GM12878 (cell line): ENCODE measurements around the gene IL17RE. TPM values are rescaled to one million over a fixed set of nuclear protein-coding genes. Genes with fewer than 3 reads are reported as not detected.

Experiments used
- ATAC-seq: fragments of 200-7000 bp; cut with Tn5 transposase; 3 replicates; pipeline ENCODE4 v1.9.1; 2020; ENCODE audit warnings: mild to moderate bottlenecking, moderate library complexity
- BruUV-seq: library from RNA; stranded (reverse); fragments of 400-500 nt; replicated peaks from 2 replicates; lab custom pipeline; 2021; lab: Mats Ljungman, UMichigan
- CTCF ChIA-PET: fragments of 300-600 bp; sonication (Branson Sonifier 250); formaldehyde crosslinking; extraction: SDS; loops from one replicate; lab custom pipeline; 2021; ENCODE audit warnings: inconsistent platforms; lab: Yijun Ruan, JAX
- POLR2A ChIA-PET: fragments of 350-600 bp; formaldehyde crosslinking; extraction: SDS; loops from one replicate; lab custom pipeline; 2021; ENCODE audit warnings: inconsistent platforms; lab: Charles Lee
- RAD21 ChIA-PET: fragments of 300-600 bp; sonication (Branson Sonifier 250); formaldehyde crosslinking; loops from one replicate; lab custom pipeline; 2023; ENCODE audit warnings: antibody characterized with exemption; ENCODE audit not compliant: unreplicated experiment; lab: Charles Lee
- SMC1A ChIA-PET: fragments of 300-600 bp; sonication (Branson Sonifier 250); formaldehyde crosslinking; loops from one replicate; lab custom pipeline; 2023; ENCODE audit not compliant: unreplicated experiment, uncharacterized antibody; lab: Charles Lee
- DNase-seq: peaks from one replicate; pipeline ENCODE4 v3.0.0-alpha.2; 2011; ENCODE audit warnings: low read depth, low spot score
- FAIRE-seq: peaks from 3 replicates; lab custom pipeline; 2011; peaks lifted over from hg19 to GRCh38; lab: Jason Lieb, UNC
- H2AFZ ChIP-seq: 2 replicates; pipeline ENCODE4 v1.6.0; 2011; ENCODE audit warnings: low read depth, low read length, control low read depth; ENCODE audit not compliant: control insufficient read depth
- H3K27ac ChIP-seq: 2 replicates; pipeline ENCODE4 v1.5.1; 2011; ENCODE audit warnings: control low read depth; ENCODE audit not compliant: control insufficient read depth, insufficient read depth
- H3K27me3 ChIP-seq, 2 experiments: replicated peaks in 1 of 2; 2 replicates each; pipeline versions ENCODE4 v1.6.0 to v1.6.1; 2011; ENCODE audit warnings: low read length in 1 of 2; ENCODE audit not compliant: control insufficient read depth in 2 of 2, insufficient read depth in 2 of 2
- H3K36me3 ChIP-seq, 2 experiments: 2 replicates each; pipeline ENCODE4 v1.5.1; 2011; ENCODE audit warnings: low read length in 1 of 2; ENCODE audit not compliant: control insufficient read depth in 2 of 2, insufficient read depth in 2 of 2
- H3K4me1 ChIP-seq: 2 replicates; pipeline ENCODE4 v1.6.1; 2011; ENCODE audit warnings: mild to moderate bottlenecking, low read length, moderate library complexity, mixed read lengths; ENCODE audit not compliant: control insufficient read depth, insufficient read depth
- H3K4me2 ChIP-seq: 2 replicates; pipeline ENCODE4 v1.6.0; 2011; ENCODE audit warnings: control low read depth; ENCODE audit not compliant: control insufficient read depth, insufficient read depth
- H3K4me3 ChIP-seq: fragments of 200-600 bp; sonication (generic); 2 replicates; pipeline ENCODE4 v1.5.1; 2016
- H3K79me2 ChIP-seq: 2 replicates; pipeline ENCODE4 v1.6.0; 2011; ENCODE audit warnings: low read length; ENCODE audit not compliant: control insufficient read depth, insufficient read depth
- H3K9ac ChIP-seq: 2 replicates; pipeline ENCODE4 v1.8.0; 2011; ENCODE audit warnings: low read length, control low read depth, mixed read lengths; ENCODE audit not compliant: control insufficient read depth, insufficient read depth
- H3K9me3 ChIP-seq: replicated peaks from 3 replicates; pipeline ENCODE4 v1.5.1; 2011; ENCODE audit warnings: mild to moderate bottlenecking, low read length; ENCODE audit not compliant: control insufficient read depth, insufficient read depth
- H4K20me1 ChIP-seq: 2 replicates; pipeline ENCODE4 v1.6.0; 2011; ENCODE audit not compliant: control insufficient read depth, insufficient read depth
- CREB1 ChIP-seq: IDR thresholded peaks from 2 replicates; pipeline ENCODE4 v1.6.1; 2012; ENCODE audit warnings: low read depth, mild to moderate bottlenecking, inconsistent platforms
- TBL1XR1 ChIP-seq: IDR thresholded peaks from 2 replicates; pipeline ENCODE4 v1.6.1; 2012; ENCODE audit warnings: low read depth, low read length, improper control_type of control experiment
- TCF3 ChIP-seq: IDR thresholded peaks from 2 replicates; pipeline ENCODE4 v1.6.1; 2012; ENCODE audit warnings: low read depth, mild to moderate bottlenecking, low read length, borderline replicate concordance; ENCODE audit not compliant: insufficient read depth
- WGBS: methylation state at CpG from one replicate; pipeline ENCODE4 v1.1.6; 2016; ENCODE audit warnings: low lambda C conversion rate; ENCODE audit not compliant: insufficient replicate concordance, insufficient coverage; ENCODE audit errors: missing lambda C conversion rate; 5-methylcytosine and 5-hydroxymethylcytosine counted together
- in situ Hi-C: fragments of 300-500 bp; cut with MboI; formaldehyde crosslinking; loops from 9 replicates; pipeline ENCODE4 v1.14.3; 2018; ENCODE audit warnings: mixed read lengths
- intact Hi-C: fragments of 100-400 bp; cut with micrococcal nuclease; formaldehyde crosslinking; loops from one replicate; pipeline ENCODE4 v1.14.2; 2022; ENCODE audit not compliant: unreplicated experiment
- polyA plus RNA-seq, 11 experiments: library from polyadenylated mRNA; depleted of rRNA in 4 of 11; unstranded in 6 of 11; stranded (reverse) in 5 of 11; fragments of >200 nt; fragmentation: Nextera tagmentation in 4 of 11; fragmentation: Illumina TruSeq in 1 of 11; extraction: Ambion mirVana in 4 of 11; extraction: Trizol in 1 of 11; gene quantifications; 1 replicate in 1 of 11; 2 replicates in 10 of 11; pipeline versions ENCODE4 v1.2.1 to v1.2.3, GENCODE V29; 2011 to 2016; ENCODE audit warnings: inconsistent platforms in 2 of 11, missing spikeins in 2 of 11, low read depth in 1 of 11
- total RNA-seq, 4 experiments: library from RNA; depleted of rRNA in 3 of 4; stranded (reverse); fragments of >200 nt in 3 of 4; fragmentation: Illumina TruSeq in 1 of 4; extraction: Trizol in 1 of 4; gene quantifications; 2 replicates each; pipeline versions ENCODE4 v1.2.1 to v1.2.3, GENCODE V29; 2013 to 2021
- TF ChIP-seq, protein P1 (sequence below): IDR thresholded peaks from 2 replicates; pipeline ENCODE4 v1.6.1; 2011; ENCODE audit warnings: mild to moderate bottlenecking, low read depth, low read length, moderate library complexity; ENCODE audit not compliant: insufficient replicate concordance
- TF ChIP-seq, protein P2 (sequence below): fragments of 450-650 bp; IDR thresholded peaks from 2 replicates; pipeline ENCODE4 v1.6.1; 2017; ENCODE audit warnings: mild to moderate bottlenecking
- TF ChIP-seq, protein P3 (sequence below): IDR thresholded peaks from 2 replicates; pipeline ENCODE4 v1.6.1; 2012; ENCODE audit warnings: low read length, inconsistent platforms

IL17RE gene
- total and polyA plus RNA-seq, 10 of the 15 experiments (the other 5 are each of a cell fraction or from before 2014, with no cell fraction given): 0.04 to 0.51 (median 0.12) TPM; not detected in 2

DNA sequence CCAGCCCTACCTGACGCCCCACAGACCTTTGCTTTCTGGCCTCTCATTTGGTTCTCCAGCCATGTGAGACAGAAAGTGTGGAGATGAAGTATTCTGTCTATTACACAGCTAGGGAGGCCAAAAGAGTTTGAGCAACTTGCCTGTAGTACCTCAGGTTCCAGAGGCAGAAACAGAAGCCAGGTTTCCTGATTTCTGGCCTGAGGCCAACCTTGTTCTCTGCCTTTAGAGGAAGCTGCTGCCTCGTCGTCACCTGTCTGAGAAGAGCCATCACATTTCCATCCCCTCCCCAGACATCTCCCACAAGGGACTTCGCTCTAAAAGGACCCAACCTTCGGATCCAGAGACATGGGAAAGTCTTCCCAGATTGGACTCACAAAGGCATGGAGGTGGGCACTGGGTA is 3.8 kb downstream of the IL17RE start:
- H3K27me3 ChIP-seq: no peaks in the 10 kb centered on the region
- H3K4me1 ChIP-seq: peaks cover 16% of the 10 kb centered on the region
- H2AFZ ChIP-seq: no peak overlapping the region
- H3K9ac ChIP-seq: no peak overlapping the region
- ChIA-PET POLR2A (no interaction called here), RAD21 (no interaction called here), SMC1A (interaction anchor here (2.3 kb wide), 1 partner anchor 16 kb away, joined by 5 read pairs; the partner anchor contains the start of gene JAGN1), CTCF (no interaction called here)
- BruUV-seq: no TSS peak
- in situ Hi-C loops (no loop called here), intact Hi-C loops (no loop called here)
- no peaks in the 10 kb centered on the region for H3K9me3 ChIP-seq
- H3K4me3 ChIP-seq: no peak overlapping the region
- FAIRE-seq (no peak), ATAC-seq (no peak), DNase-seq (no peak)
- TF ChIP-seq TCF3 (no peak), TBL1XR1 (no peak), CREB1 (no peak)
- TF ChIP-seq, protein P1, sequence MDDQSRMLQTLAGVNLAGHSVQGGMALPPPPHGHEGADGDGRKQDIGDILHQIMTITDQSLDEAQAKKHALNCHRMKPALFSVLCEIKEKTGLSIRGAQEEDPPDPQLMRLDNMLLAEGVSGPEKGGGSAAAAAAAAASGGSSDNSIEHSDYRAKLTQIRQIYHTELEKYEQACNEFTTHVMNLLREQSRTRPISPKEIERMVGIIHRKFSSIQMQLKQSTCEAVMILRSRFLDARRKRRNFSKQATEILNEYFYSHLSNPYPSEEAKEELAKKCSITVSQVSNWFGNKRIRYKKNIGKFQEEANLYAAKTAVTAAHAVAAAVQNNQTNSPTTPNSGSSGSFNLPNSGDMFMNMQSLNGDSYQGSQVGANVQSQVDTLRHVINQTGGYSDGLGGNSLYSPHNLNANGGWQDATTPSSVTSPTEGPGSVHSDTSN: no peak
- TF ChIP-seq, protein P2, sequence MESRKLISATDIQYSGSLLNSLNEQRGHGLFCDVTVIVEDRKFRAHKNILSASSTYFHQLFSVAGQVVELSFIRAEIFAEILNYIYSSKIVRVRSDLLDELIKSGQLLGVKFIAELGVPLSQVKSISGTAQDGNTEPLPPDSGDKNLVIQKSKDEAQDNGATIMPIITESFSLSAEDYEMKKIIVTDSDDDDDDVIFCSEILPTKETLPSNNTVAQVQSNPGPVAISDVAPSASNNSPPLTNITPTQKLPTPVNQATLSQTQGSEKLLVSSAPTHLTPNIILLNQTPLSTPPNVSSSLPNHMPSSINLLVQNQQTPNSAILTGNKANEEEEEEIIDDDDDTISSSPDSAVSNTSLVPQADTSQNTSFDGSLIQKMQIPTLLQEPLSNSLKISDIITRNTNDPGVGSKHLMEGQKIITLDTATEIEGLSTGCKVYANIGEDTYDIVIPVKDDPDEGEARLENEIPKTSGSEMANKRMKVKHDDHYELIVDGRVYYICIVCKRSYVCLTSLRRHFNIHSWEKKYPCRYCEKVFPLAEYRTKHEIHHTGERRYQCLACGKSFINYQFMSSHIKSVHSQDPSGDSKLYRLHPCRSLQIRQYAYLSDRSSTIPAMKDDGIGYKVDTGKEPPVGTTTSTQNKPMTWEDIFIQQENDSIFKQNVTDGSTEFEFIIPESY: no peak
- TF ChIP-seq, protein P3, sequence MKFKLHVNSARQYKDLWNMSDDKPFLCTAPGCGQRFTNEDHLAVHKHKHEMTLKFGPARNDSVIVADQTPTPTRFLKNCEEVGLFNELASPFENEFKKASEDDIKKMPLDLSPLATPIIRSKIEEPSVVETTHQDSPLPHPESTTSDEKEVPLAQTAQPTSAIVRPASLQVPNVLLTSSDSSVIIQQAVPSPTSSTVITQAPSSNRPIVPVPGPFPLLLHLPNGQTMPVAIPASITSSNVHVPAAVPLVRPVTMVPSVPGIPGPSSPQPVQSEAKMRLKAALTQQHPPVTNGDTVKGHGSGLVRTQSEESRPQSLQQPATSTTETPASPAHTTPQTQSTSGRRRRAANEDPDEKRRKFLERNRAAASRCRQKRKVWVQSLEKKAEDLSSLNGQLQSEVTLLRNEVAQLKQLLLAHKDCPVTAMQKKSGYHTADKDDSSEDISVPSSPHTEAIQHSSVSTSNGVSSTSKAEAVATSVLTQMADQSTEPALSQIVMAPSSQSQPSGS: no peak
- WGBS: 43% methylated on average over 5 of the region's 5 CpGs
- H3K4me2 ChIP-seq: no peak overlapping the region
- no peaks in the 10 kb centered on the region for H3K36me3 ChIP-seq
- no peak overlapping the region for H3K27ac ChIP-seq
- no peaks in the 10 kb centered on the region for H4K20me1 ChIP-seq
- no peaks in the 10 kb centered on the region for H3K79me2 ChIP-seq
